K562 (cell line): ENCODE data around the gene PNMT. TPM values are rescaled to one million over a fixed set of nuclear protein-coding genes. Genes with fewer than 3 reads are reported as not detected.

Source experiments
- ATF7 ChIP-seq: fragments of 450-650 bp; IDR thresholded peaks from 2 replicates; pipeline ENCODE4 v1.7.1; 2014; ENCODE audit warnings: mild to moderate bottlenecking, moderate library complexity
- BMI1 ChIP-seq: fragments of 150-350 bp; IDR thresholded peaks from 2 replicates; pipeline ENCODE4 v1.6.1; 2014; ENCODE audit warnings: low read length
- CAMTA2 ChIP-seq: fragments of 250-450 bp; sonication (Bioruptor Pico); conservative IDR thresholded peaks from 2 replicates; pipeline ENCODE4 v1.5.1; 2022
- CBFA2T3 ChIP-seq: fragments of 450-650 bp; IDR thresholded peaks from 2 replicates; pipeline ENCODE4 v1.6.1; 2017
- CCNT2 ChIP-seq: IDR thresholded peaks from 2 replicates; pipeline ENCODE4 v1.6.1; 2011; ENCODE audit warnings: borderline replicate concordance, low read depth, mild to moderate bottlenecking, moderate library complexity, mixed read lengths, low read length; ENCODE audit not compliant: insufficient read length; ENCODE audit errors: extremely low read depth
- CREB5 ChIP-seq: fragments of 250-450 bp; sonication (Bioruptor Pico); IDR thresholded peaks from 2 replicates; pipeline ENCODE4 v1.5.0; 2020; ENCODE audit warnings: mild to moderate bottlenecking
- GTF2A2 ChIP-seq: IDR thresholded peaks from 2 replicates; pipeline ENCODE4 v1.6.1; 2016; ENCODE audit warnings: mild to moderate bottlenecking, missing genetic modification characterization, missing compliant biosample characterization
- HMGN3 ChIP-seq: IDR thresholded peaks from 2 replicates; pipeline ENCODE4 v1.6.1; 2011; ENCODE audit warnings: borderline replicate concordance, low read depth, mild to moderate bottlenecking, mixed read lengths, low read length; ENCODE audit not compliant: insufficient read length; ENCODE audit errors: extremely low read depth
- KDM2B ChIP-seq: fragments of 250-450 bp; sonication (Bioruptor Pico); IDR thresholded peaks from 2 replicates; pipeline ENCODE4 v1.8.0; 2021; ENCODE audit warnings: mild to moderate bottlenecking, moderate library complexity
- MEIS2 ChIP-seq: fragments of 450-650 bp; IDR thresholded peaks from 2 replicates; pipeline ENCODE4 v1.6.1; 2014; ENCODE audit warnings: mild to moderate bottlenecking; ENCODE audit not compliant: partially characterized antibody
- MTF1 ChIP-seq: fragments of 250-450 bp; sonication (Bioruptor Pico); IDR thresholded peaks from 2 replicates; pipeline ENCODE4 v1.9.0; 2021; ENCODE audit warnings: moderate library complexity, mild to moderate bottlenecking, inconsistent platforms, borderline replicate concordance
- MYBL2 ChIP-seq, 2 experiments: fragments of 450-650 bp in 1 of 2; sonication (generic) in 1 of 2; formaldehyde crosslinking in 1 of 2; IDR thresholded peaks; 2 replicates each; pipeline versions ENCODE4 v1.6.1 to v1.8.1; 2017 to 2022; ENCODE audit warnings: borderline replicate concordance in 1 of 2, inconsistent platforms in 1 of 2, low read depth in 1 of 2, mild to moderate bottlenecking in 1 of 2, missing genetic modification reagents in 1 of 2, moderate library complexity in 1 of 2
- MYNN ChIP-seq, 2 experiments: sonication (generic); formaldehyde crosslinking in 1 of 2; IDR thresholded peaks; 2 replicates each; pipeline versions ENCODE4 v1.5.0 to v1.6.1; 2016 to 2020; ENCODE audit warnings: antibody characterized with exemption in 1 of 2, missing genetic modification reagents in 1 of 2
- NCOA4 ChIP-seq: fragments of 450-650 bp; IDR thresholded peaks from 2 replicates; pipeline ENCODE4 v1.6.1; 2018; ENCODE audit warnings: mild to moderate bottlenecking; ENCODE audit not compliant: partially characterized antibody
- OTX1 ChIP-seq: fragments of 450-650 bp; formaldehyde crosslinking; IDR thresholded peaks from 2 replicates; pipeline ENCODE4 v1.4.0; 2022; ENCODE audit warnings: mild to moderate bottlenecking
- PHF21A ChIP-seq: fragments of 450-650 bp; IDR thresholded peaks from 2 replicates; pipeline ENCODE4 v1.6.1; 2017; ENCODE audit warnings: low read depth, borderline replicate concordance
- POU5F1 ChIP-seq: fragments of 150-350 bp; IDR thresholded peaks from 2 replicates; pipeline ENCODE4 v1.6.1; 2014; ENCODE audit warnings: borderline replicate concordance, low read length, low read depth, mild to moderate bottlenecking; ENCODE audit not compliant: partially characterized antibody
- RNF2 ChIP-seq: sonication (generic); IDR thresholded peaks from 2 replicates; pipeline ENCODE4 v1.6.1; 2016
- XRCC5 ChIP-seq: fragments of 200-400 bp; formaldehyde crosslinking; IDR thresholded peaks from 2 replicates; pipeline ENCODE4 v1.6.1; 2017; ENCODE audit warnings: low read depth, mild to moderate bottlenecking, low read length
- ZNF398 ChIP-seq: fragments of 250-450 bp; sonication (Bioruptor Pico); IDR thresholded peaks from 2 replicates; pipeline ENCODE4 v1.8.0; 2021; ENCODE audit warnings: moderate library complexity, mild to moderate bottlenecking, inconsistent platforms
- ZSCAN32 ChIP-seq: fragments of 450-650 bp; formaldehyde crosslinking; IDR thresholded peaks from 2 replicates; pipeline ENCODE4 v1.4.0; 2020; ENCODE audit warnings: mild to moderate bottlenecking, moderate library complexity
- polyA plus RNA-seq, 8 experiments: library from polyadenylated mRNA; depleted of rRNA in 4 of 8; stranded (reverse) in 5 of 8; unstranded in 3 of 8; fragments of >200 nt; fragmentation: Nextera tagmentation in 2 of 8; fragmentation: Illumina TruSeq in 1 of 8; extraction: Ambion mirVana in 2 of 8; extraction: Trizol in 1 of 8; gene quantifications; 2 replicates each; pipeline versions ENCODE4 v1.2.1 to v1.2.3, GENCODE V29; 2011 to 2014; ENCODE audit warnings: inconsistent platforms in 1 of 8, missing spikeins in 1 of 8
- total RNA-seq, 7 experiments: library from RNA; depleted of rRNA in 6 of 7; stranded (reverse); fragments of >200 nt in 6 of 7; fragmentation: Illumina TruSeq in 2 of 7; extraction: Trizol in 2 of 7; gene quantifications; 2 replicates each; pipeline versions ENCODE4 v1.2.1 to v1.2.3, GENCODE V29; 2011 to 2021; ENCODE audit warnings: low replicate concordance in 1 of 7
- TF ChIP-seq, protein P1 (sequence below), 2 experiments: fragments of 150-350 bp in 1 of 2; IDR thresholded peaks; 2 replicates each; pipeline ENCODE4 v1.6.1; 2012 to 2016; ENCODE audit warnings: low read depth in 2 of 2, low read length in 2 of 2, mild to moderate bottlenecking in 1 of 2, moderate library complexity in 1 of 2

PNMT gene
- total and polyA plus RNA-seq, 9 of the 15 experiments (the other 6 are each of a cell fraction or from before 2014, with no cell fraction given) = 0.55 to 18.1 (median 5.8) TPM

- TF ChIP-seq, protein P1, sequence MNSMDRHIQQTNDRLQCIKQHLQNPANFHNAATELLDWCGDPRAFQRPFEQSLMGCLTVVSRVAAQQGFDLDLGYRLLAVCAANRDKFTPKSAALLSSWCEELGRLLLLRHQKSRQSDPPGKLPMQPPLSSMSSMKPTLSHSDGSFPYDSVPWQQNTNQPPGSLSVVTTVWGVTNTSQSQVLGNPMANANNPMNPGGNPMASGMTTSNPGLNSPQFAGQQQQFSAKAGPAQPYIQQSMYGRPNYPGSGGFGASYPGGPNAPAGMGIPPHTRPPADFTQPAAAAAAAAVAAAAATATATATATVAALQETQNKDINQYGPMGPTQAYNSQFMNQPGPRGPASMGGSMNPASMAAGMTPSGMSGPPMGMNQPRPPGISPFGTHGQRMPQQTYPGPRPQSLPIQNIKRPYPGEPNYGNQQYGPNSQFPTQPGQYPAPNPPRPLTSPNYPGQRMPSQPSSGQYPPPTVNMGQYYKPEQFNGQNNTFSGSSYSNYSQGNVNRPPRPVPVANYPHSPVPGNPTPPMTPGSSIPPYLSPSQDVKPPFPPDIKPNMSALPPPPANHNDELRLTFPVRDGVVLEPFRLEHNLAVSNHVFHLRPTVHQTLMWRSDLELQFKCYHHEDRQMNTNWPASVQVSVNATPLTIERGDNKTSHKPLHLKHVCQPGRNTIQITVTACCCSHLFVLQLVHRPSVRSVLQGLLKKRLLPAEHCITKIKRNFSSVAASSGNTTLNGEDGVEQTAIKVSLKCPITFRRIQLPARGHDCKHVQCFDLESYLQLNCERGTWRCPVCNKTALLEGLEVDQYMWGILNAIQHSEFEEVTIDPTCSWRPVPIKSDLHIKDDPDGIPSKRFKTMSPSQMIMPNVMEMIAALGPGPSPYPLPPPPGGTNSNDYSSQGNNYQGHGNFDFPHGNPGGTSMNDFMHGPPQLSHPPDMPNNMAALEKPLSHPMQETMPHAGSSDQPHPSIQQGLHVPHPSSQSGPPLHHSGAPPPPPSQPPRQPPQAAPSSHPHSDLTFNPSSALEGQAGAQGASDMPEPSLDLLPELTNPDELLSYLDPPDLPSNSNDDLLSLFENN (IDR thresholded peaks at IDR 0.05; ENCODE audit: low read depth in 2 of 2, low read length in 2 of 2) = no peak
- TF ChIP-seq MYBL2 (IDR thresholded peaks at IDR 0.05; ENCODE audit: low read depth) = no peak
- no peak for TF ChIP-seq MYBL2 (CRISPR knock-in tag; IDR thresholded peaks at IDR 0.05; ENCODE audit: borderline replicate concordance)
- peak; percentile 8 for TF ChIP-seq NCOA4
- no peak for TF ChIP-seq GTF2A2 (tag)
- TF ChIP-seq CCNT2 = no peak
- TF ChIP-seq MTF1 = no peak
- no peak for TF ChIP-seq CREB5 (CRISPR knock-in tag)
- TF ChIP-seq BMI1 = no peak
- TF ChIP-seq CAMTA2 (CRISPR knock-in tag) = no peak
- peak; percentile 96 for TF ChIP-seq ATF7
- peak; percentile 46; the same call in 1 of the 2 replicates for TF ChIP-seq XRCC5
- peak; percentile 80 for TF ChIP-seq RNF2
- no peak for TF ChIP-seq KDM2B (CRISPR knock-in tag)
- TF ChIP-seq MYNN (IDR thresholded peaks at IDR 0.05) = peak; percentile 51; the same call in 1 of the 2 replicates
- no peak for TF ChIP-seq MYNN (CRISPR knock-in tag; IDR thresholded peaks at IDR 0.05)
- no peak for TF ChIP-seq POU5F1
- no peak for TF ChIP-seq OTX1
- no peak for TF ChIP-seq HMGN3
- no peak for TF ChIP-seq PHF21A
- no peak for TF ChIP-seq ZNF398 (CRISPR knock-in tag)
- 0 out of 2 replicates have a peak, but pooled peaks have one; percentile 13 for TF ChIP-seq ZSCAN32 (CRISPR knock-in tag)
- peak; percentile 82 for TF ChIP-seq CBFA2T3
- TF ChIP-seq MEIS2 = peak; percentile 83
Measured at GRCh38 chr17:39650121-39650579, 18.1 kb upstream of the PNMT start (continued).
